ENCODE measurements around the gene ACTR6. TPM values are rescaled to one million over a fixed set of nuclear protein-coding genes. Genes with fewer than 3 reads are reported as not detected.

The ACTR6 gene
- polyA plus RNA-seq, 1 donor (not counting 4 experiments of a cell fraction or from before 2014, with no cell fraction given) = 33.1 TPM

- H3K4me3 ChIP-seq (ENCODE audit: control insufficient read depth in 2 of 3, extremely low read depth in 1 of 3, insufficient read depth in 2 of 3, low read depth in 1 of 3, low read length in 3 of 3) = peak overlapping the region in 2 of 3 experiments; percentile 25 to 32
- H3K9me3 ChIP-seq (ENCODE audit: control insufficient read depth, low read depth, low read length) = no peaks in the 10 kb centered on the region
- dilution Hi-C loops (cut with MboI; ENCODE audit: extremely low pct_ligation_motif_present, low sequenced_read_pairs) = no loop called here
- no peak for DNase-seq (ENCODE audit: low read depth, low spot score)
- H3K9ac ChIP-seq (ENCODE audit: control insufficient read depth, extremely low read depth, insufficient read depth, low read length) = peak overlapping the region; percentile 33
- H4K20me1 ChIP-seq (ENCODE audit: control insufficient read depth, extremely low read depth, insufficient read depth, low read length) = no peaks in the 10 kb centered on the region
- H3K4me2 ChIP-seq (ENCODE audit: control insufficient read depth, extremely low read depth, insufficient read depth, low read depth, low read length) = peak overlapping the region; percentile 66
- no peaks in the 10 kb centered on the region for H3K27me3 ChIP-seq (ENCODE audit: control insufficient read depth, extremely low read depth, insufficient read depth, low read length)
- TF ChIP-seq EZH2 (IDR thresholded peaks at IDR 0.05; ENCODE audit: low read length) (no peak), CTCF (optimal IDR thresholded peaks at IDR 0.05 in 1 of 3, IDR thresholded peaks at IDR 0.05 in 1 of 3, conservative IDR thresholded peaks at IDR 0.05 in 1 of 3; ENCODE audit: extremely low read depth in 1 of 3, insufficient read depth in 2 of 3, low read length in 3 of 3) (peak in 1 of 3 experiments; percentile 46)
- H2AFZ ChIP-seq (ENCODE audit: control insufficient read depth, low read length) = peak overlapping the region; percentile 73
- H3K79me2 ChIP-seq (ENCODE audit: control insufficient read depth, insufficient read depth, low read length) = no peaks in the 10 kb centered on the region
- no peak overlapping the region for H3K27ac ChIP-seq (ENCODE audit: control insufficient read depth, insufficient read depth, low read length)
- peak; percentile 77 for FAIRE-seq
- no peaks in the 10 kb centered on the region for H3K36me3 ChIP-seq (ENCODE audit: control insufficient read depth in 2 of 2, extremely low read depth in 1 of 2, insufficient read depth in 2 of 2, low read length in 2 of 2)
- no peaks in the 10 kb centered on the region for H3K9me1 ChIP-seq (ENCODE audit: control insufficient read depth, extremely low read depth, insufficient read depth, low read length)
- peaks cover 14% of the 10 kb centered on the region for H3K4me1 ChIP-seq (ENCODE audit: control insufficient read depth, extremely low read depth, insufficient read depth, low read length)
These were observed 37.0 kb upstream of the ACTR6 start for GRCh38 chr12:100163416-100164152.

GRCh38 chr12:100164153-100164704 lies 36.4 kb upstream of the ACTR6 start:
- DNase-seq (ENCODE audit: low read depth, low spot score) = no peak
- H2AFZ ChIP-seq (ENCODE audit: control insufficient read depth, low read length) = peak overlapping the region; percentile 73
- dilution Hi-C loops (cut with MboI; ENCODE audit: extremely low pct_ligation_motif_present, low sequenced_read_pairs) = no loop called here

More at GRCh38 chr12:100164153-100164704, 36.4 kb upstream of the ACTR6 start:
- H3K4me3 ChIP-seq (ENCODE audit: control insufficient read depth in 2 of 3, extremely low read depth in 1 of 3, insufficient read depth in 2 of 3, low read depth in 1 of 3, low read length in 3 of 3) = peak overlapping the region in 1 of 3 experiments; percentile 32
- no peaks in the 10 kb centered on the region for H4K20me1 ChIP-seq (ENCODE audit: control insufficient read depth, extremely low read depth, insufficient read depth, low read length)
- H3K27ac ChIP-seq (ENCODE audit: control insufficient read depth, insufficient read depth, low read length) = no peak overlapping the region
- no peaks in the 10 kb centered on the region for H3K36me3 ChIP-seq (ENCODE audit: control insufficient read depth in 2 of 2, extremely low read depth in 1 of 2, insufficient read depth in 2 of 2, low read length in 2 of 2)
- no peaks in the 10 kb centered on the region for H3K79me2 ChIP-seq (ENCODE audit: control insufficient read depth, insufficient read depth, low read length)
- H3K4me2 ChIP-seq (ENCODE audit: control insufficient read depth, extremely low read depth, insufficient read depth, low read depth, low read length) = peak overlapping the region; percentile 66
- H3K27me3 ChIP-seq (ENCODE audit: control insufficient read depth, extremely low read depth, insufficient read depth, low read length) = no peaks in the 10 kb centered on the region
- TF ChIP-seq CTCF (optimal IDR thresholded peaks at IDR 0.05 in 1 of 3, IDR thresholded peaks at IDR 0.05 in 1 of 3, conservative IDR thresholded peaks at IDR 0.05 in 1 of 3; ENCODE audit: extremely low read depth in 1 of 3, insufficient read depth in 2 of 3, low read length in 3 of 3) (no peak), EZH2 (IDR thresholded peaks at IDR 0.05; ENCODE audit: low read length) (no peak)
- FAIRE-seq = no peak
- H3K9ac ChIP-seq (ENCODE audit: control insufficient read depth, extremely low read depth, insufficient read depth, low read length) = peak overlapping the region; percentile 33
- no peaks in the 10 kb centered on the region for H3K9me3 ChIP-seq (ENCODE audit: control insufficient read depth, low read depth, low read length)
- no peaks in the 10 kb centered on the region for H3K9me1 ChIP-seq (ENCODE audit: control insufficient read depth, extremely low read depth, insufficient read depth, low read length)
- peaks cover 17% of the 10 kb centered on the region for H3K4me1 ChIP-seq (ENCODE audit: control insufficient read depth, extremely low read depth, insufficient read depth, low read length)
